ENCODE results near the gene PCGF5. TPM values are rescaled to one million over a fixed set of nuclear protein-coding genes. Genes with fewer than 3 reads are reported as not detected.

PCGF5 gene
- total RNA-seq, 1 donor from 2014 or later = 36.9 TPM

- peaks cover 4% of the 10 kb centered on the region for H3K4me1 Mint-ChIP-seq (ENCODE audit: low read depth)
- no peak for DNase-seq (ENCODE audit: low spot score)
- no peaks in the 10 kb centered on the region for H3K27me3 Mint-ChIP-seq (ENCODE audit: low read depth)
- no peak overlapping the region for H3K4me3 Mint-ChIP-seq (ENCODE audit: unreplicated experiment)
- H3K27ac Mint-ChIP-seq (ENCODE audit: unreplicated experiment) = no peak overlapping the region
- no peak for TF ChIP-seq CTCF (IDR thresholded peaks at IDR 0.05)
- H3K36me3 Mint-ChIP-seq (ENCODE audit: low read depth) = peaks cover 3% of the 10 kb centered on the region
- no peaks in the 10 kb centered on the region for H3K9me3 Mint-ChIP-seq (ENCODE audit: low read depth)
Observed at GRCh38 chr10:91286572-91286971, 66.1 kb downstream of the PCGF5 start.

- no peak for DNase-seq (ENCODE audit: low spot score)
- Mint-ChIP-seq H3K4me1 (ENCODE audit: low read depth) (peaks cover 4% of the 10 kb centered on the region), H3K9me3 (ENCODE audit: low read depth) (no peaks in the 10 kb centered on the region), H3K4me3 (ENCODE audit: unreplicated experiment) (no peak overlapping the region), H3K36me3 (ENCODE audit: low read depth) (peaks cover 3% of the 10 kb centered on the region), H3K27ac (ENCODE audit: unreplicated experiment) (no peak overlapping the region), H3K27me3 (ENCODE audit: low read depth) (no peaks in the 10 kb centered on the region)
- TF ChIP-seq CTCF (IDR thresholded peaks at IDR 0.05) = no peak
Observed at GRCh38 chr10:91287276-91287675, 66.8 kb downstream of the PCGF5 start.

- Mint-ChIP-seq H3K4me3 (ENCODE audit: unreplicated experiment) (no peak overlapping the region), H3K9me3 (ENCODE audit: low read depth) (no peaks in the 10 kb centered on the region), H3K4me1 (ENCODE audit: low read depth) (peaks cover 4% of the 10 kb centered on the region), H3K27me3 (ENCODE audit: low read depth) (no peaks in the 10 kb centered on the region), H3K36me3 (ENCODE audit: low read depth) (peaks cover 1% of the 10 kb centered on the region), H3K27ac (ENCODE audit: unreplicated experiment) (no peak overlapping the region)
- DNase-seq (ENCODE audit: low spot score) = no peak
- TF ChIP-seq CTCF (IDR thresholded peaks at IDR 0.05) = no peak
Observed at GRCh38 chr10:91287912-91288311, 67.4 kb downstream of the PCGF5 start.

GRCh38 chr10:91289305-91289704 lies 68.8 kb downstream of the PCGF5 start:
- Mint-ChIP-seq H3K4me3 (ENCODE audit: unreplicated experiment) (no peak overlapping the region), H3K9me3 (ENCODE audit: low read depth) (no peaks in the 10 kb centered on the region), H3K27me3 (ENCODE audit: low read depth) (no peaks in the 10 kb centered on the region), H3K4me1 (ENCODE audit: low read depth) (peaks cover 4% of the 10 kb centered on the region), H3K27ac (ENCODE audit: unreplicated experiment) (no peak overlapping the region), H3K36me3 (ENCODE audit: low read depth) (peaks cover 1% of the 10 kb centered on the region)
- DNase-seq (ENCODE audit: low spot score) = no peak
- TF ChIP-seq CTCF (IDR thresholded peaks at IDR 0.05) = no peak

- peaks cover 4% of the 10 kb centered on the region for H3K4me1 Mint-ChIP-seq (ENCODE audit: low read depth)
- no peak overlapping the region for H3K4me3 Mint-ChIP-seq (ENCODE audit: unreplicated experiment)
- no peaks in the 10 kb centered on the region for H3K36me3 Mint-ChIP-seq (ENCODE audit: low read depth)
- no peak for TF ChIP-seq CTCF (IDR thresholded peaks at IDR 0.05)
- no peak for DNase-seq (ENCODE audit: low spot score)
- H3K27ac Mint-ChIP-seq (ENCODE audit: unreplicated experiment) = no peak overlapping the region
- H3K27me3 Mint-ChIP-seq (ENCODE audit: low read depth) = no peaks in the 10 kb centered on the region
- H3K9me3 Mint-ChIP-seq (ENCODE audit: low read depth) = no peaks in the 10 kb centered on the region
Observed at GRCh38 chr10:91290607-91291006, 70.1 kb downstream of the PCGF5 start.

Measured in chondrocyte (in vitro differentiated cells).